Measurements from ENCODE around the gene APC2.
"Not testable (repeated sequence)": the region's sequence is repeated elsewhere in the genome, so short reads cannot be mapped to it uniquely, and the experiment has no call there.

Gene APC2

GRCh38 chr19:1429750-1430149 is 20.2 kb upstream of the APC2 start:
- no peak for DNase-seq

- no peak for DNase-seq
Measured at GRCh38 chr19:1430246-1430645, 19.7 kb upstream of the APC2 start.

GRCh38 chr19:1431759-1432506 is 18.0 kb upstream of the APC2 start:
- DNase-seq, result no peak

- DNase-seq, result no peak
Measured at GRCh38 chr19:1432507-1432887, 17.4 kb upstream of the APC2 start.

GRCh38 chr19:1433119-1434039 is 16.5 kb upstream of the APC2 start:
- DNase-seq, result no peak

GRCh38 chr19:1434040-1434366 is 15.9 kb upstream of the APC2 start:
- no peak for DNase-seq

- no peak for DNase-seq
Measured at GRCh38 chr19:1434577-1435060, 15.3 kb upstream of the APC2 start.

- no peak for DNase-seq
Measured at GRCh38 chr19:1435378-1435989, 14.4 kb upstream of the APC2 start.

GRCh38 chr19:1437609-1438008 is 12.3 kb upstream of the APC2 start:
- DNase-seq, result no peak

GRCh38 chr19:1438035-1438932 is 11.6 kb upstream of the APC2 start, which contains the start of gene RPS15:
RPS15 (plus strand) TSS chr19:1438396; CDS start chr19:1438426, 30 bp downstream.
- peak; percentile 93 for DNase-seq

- DNase-seq, result no peak
Measured at GRCh38 chr19:1438933-1439354, 11.0 kb upstream of the APC2 start.

GRCh38 chr19:1439525-1440417 is 10.2 kb upstream of the APC2 start:
- DNase-seq, result not testable (repeated sequence)

GRCh38 chr19:1440418-1440801 is 9.5 kb upstream of the APC2 start:
- DNase-seq, result no peak

GRCh38 chr19:1441022-1441426 is 8.9 kb upstream of the APC2 start:
- no peak for DNase-seq

- no peak for DNase-seq
Measured at GRCh38 chr19:1441677-1442438, 8.1 kb upstream of the APC2 start.

GRCh38 chr19:1445185-1445931 is 4.6 kb upstream of the APC2 start:
- DNase-seq, result peak; percentile 48

- DNase-seq, result peak; percentile 42
Measured at GRCh38 chr19:1445932-1446712, 3.8 kb upstream of the APC2 start.

- DNase-seq, result no peak
Measured at GRCh38 chr19:1446713-1447481, 3.0 kb upstream of the APC2 start.
